Measurements from ENCODE around the gene PDLIM4. TPM values are rescaled to one million over a fixed set of nuclear protein-coding genes. Genes with fewer than 3 reads are reported as not detected.

The PDLIM4 gene
- polyA plus RNA-seq, 1 donor from 2014 or later: not detected

DNA sequence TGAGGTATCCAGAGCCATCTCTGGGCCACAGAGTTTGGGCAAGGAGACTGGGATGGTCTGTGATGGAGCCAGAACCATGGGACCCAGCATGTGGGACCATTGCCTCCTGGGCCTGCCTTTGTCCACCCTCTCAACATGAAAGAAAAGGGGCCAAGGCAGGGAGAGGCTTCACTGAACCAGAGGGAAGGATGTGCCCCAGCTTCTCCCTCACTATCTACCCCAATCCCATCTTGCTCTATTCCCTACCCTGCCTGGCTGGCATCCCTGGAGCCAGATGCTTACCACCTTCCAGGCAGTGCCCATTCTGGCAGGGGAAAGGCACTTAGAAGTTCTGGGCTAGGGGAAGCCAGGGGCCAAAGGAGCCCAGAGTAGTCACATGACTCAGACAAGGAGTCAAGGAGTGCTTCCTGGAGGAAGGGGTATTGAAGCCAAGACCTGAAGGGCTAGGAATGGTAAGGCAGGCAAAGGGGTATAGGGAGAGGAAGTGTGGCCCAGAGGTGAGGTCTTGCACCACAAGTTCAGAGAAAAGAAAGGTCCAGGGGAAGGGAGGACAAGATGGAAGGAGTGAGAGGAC, 9.8 kb downstream of the PDLIM4 start:
- TF ChIP-seq POLR2AphosphoS5 (IDR thresholded peaks at IDR 0.05) (no peak), EZH2 (IDR thresholded peaks at IDR 0.05; ENCODE audit: borderline replicate concordance, insufficient read depth, low read length, poor library complexity, severe bottlenecking) (no peak), EP300 (conservative IDR thresholded peaks at IDR 0.05; ENCODE audit: poor library complexity, severe bottlenecking) (no peak), RAD21 (conservative IDR thresholded peaks at IDR 0.05) (no peak), SMC3 (conservative IDR thresholded peaks at IDR 0.05; ENCODE audit: poor library complexity) (no peak), TAF1 (IDR thresholded peaks at IDR 0.05; ENCODE audit: low read depth) (no peak), MXI1 (conservative IDR thresholded peaks at IDR 0.05; ENCODE audit: poor library complexity, severe bottlenecking) (no peak)
- TF ChIP-seq, protein P1, sequence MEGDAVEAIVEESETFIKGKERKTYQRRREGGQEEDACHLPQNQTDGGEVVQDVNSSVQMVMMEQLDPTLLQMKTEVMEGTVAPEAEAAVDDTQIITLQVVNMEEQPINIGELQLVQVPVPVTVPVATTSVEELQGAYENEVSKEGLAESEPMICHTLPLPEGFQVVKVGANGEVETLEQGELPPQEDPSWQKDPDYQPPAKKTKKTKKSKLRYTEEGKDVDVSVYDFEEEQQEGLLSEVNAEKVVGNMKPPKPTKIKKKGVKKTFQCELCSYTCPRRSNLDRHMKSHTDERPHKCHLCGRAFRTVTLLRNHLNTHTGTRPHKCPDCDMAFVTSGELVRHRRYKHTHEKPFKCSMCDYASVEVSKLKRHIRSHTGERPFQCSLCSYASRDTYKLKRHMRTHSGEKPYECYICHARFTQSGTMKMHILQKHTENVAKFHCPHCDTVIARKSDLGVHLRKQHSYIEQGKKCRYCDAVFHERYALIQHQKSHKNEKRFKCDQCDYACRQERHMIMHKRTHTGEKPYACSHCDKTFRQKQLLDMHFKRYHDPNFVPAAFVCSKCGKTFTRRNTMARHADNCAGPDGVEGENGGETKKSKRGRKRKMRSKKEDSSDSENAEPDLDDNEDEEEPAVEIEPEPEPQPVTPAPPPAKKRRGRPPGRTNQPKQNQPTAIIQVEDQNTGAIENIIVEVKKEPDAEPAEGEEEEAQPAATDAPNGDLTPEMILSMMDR (IDR thresholded peaks at IDR 0.05; ENCODE audit: poor library complexity, severe bottlenecking): no peak
- TF ChIP-seq, protein P2, sequence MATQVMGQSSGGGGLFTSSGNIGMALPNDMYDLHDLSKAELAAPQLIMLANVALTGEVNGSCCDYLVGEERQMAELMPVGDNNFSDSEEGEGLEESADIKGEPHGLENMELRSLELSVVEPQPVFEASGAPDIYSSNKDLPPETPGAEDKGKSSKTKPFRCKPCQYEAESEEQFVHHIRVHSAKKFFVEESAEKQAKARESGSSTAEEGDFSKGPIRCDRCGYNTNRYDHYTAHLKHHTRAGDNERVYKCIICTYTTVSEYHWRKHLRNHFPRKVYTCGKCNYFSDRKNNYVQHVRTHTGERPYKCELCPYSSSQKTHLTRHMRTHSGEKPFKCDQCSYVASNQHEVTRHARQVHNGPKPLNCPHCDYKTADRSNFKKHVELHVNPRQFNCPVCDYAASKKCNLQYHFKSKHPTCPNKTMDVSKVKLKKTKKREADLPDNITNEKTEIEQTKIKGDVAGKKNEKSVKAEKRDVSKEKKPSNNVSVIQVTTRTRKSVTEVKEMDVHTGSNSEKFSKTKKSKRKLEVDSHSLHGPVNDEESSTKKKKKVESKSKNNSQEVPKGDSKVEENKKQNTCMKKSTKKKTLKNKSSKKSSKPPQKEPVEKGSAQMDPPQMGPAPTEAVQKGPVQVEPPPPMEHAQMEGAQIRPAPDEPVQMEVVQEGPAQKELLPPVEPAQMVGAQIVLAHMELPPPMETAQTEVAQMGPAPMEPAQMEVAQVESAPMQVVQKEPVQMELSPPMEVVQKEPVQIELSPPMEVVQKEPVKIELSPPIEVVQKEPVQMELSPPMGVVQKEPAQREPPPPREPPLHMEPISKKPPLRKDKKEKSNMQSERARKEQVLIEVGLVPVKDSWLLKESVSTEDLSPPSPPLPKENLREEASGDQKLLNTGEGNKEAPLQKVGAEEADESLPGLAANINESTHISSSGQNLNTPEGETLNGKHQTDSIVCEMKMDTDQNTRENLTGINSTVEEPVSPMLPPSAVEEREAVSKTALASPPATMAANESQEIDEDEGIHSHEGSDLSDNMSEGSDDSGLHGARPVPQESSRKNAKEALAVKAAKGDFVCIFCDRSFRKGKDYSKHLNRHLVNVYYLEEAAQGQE (IDR thresholded peaks at IDR 0.05; ENCODE audit: borderline replicate concordance): no peak
- Histone ChIP-seq H3K27me3 (ENCODE audit: insufficient read depth, low read depth, low read length) (no peaks in the 10 kb centered on the region), H3K79me2 (replicated peaks; ENCODE audit: insufficient read depth, low read length) (no peaks in the 10 kb centered on the region), H3K4me3 (ENCODE audit: low read length) (no peak overlapping the region), H3K36me3 (ENCODE audit: insufficient read depth, low read length) (no peaks in the 10 kb centered on the region), H3K4me2 (ENCODE audit: low read length) (no peak overlapping the region), H3K27ac (ENCODE audit: low read length) (no peak overlapping the region), H3K9me2 (ENCODE audit: insufficient read depth, low read length) (no peaks in the 10 kb centered on the region), H2AFZ (ENCODE audit: low read depth, low read length) (no peak overlapping the region), H4K20me1 (ENCODE audit: insufficient read depth) (no peaks in the 10 kb centered on the region), H3K9me3 (ENCODE audit: low read length) (no peaks in the 10 kb centered on the region), H3K9ac (ENCODE audit: low read length) (no peak overlapping the region), H3F3A (ENCODE audit: insufficient read depth, low read length, poor library complexity, severe bottlenecking) (no peaks in the 10 kb centered on the region)

DNA sequence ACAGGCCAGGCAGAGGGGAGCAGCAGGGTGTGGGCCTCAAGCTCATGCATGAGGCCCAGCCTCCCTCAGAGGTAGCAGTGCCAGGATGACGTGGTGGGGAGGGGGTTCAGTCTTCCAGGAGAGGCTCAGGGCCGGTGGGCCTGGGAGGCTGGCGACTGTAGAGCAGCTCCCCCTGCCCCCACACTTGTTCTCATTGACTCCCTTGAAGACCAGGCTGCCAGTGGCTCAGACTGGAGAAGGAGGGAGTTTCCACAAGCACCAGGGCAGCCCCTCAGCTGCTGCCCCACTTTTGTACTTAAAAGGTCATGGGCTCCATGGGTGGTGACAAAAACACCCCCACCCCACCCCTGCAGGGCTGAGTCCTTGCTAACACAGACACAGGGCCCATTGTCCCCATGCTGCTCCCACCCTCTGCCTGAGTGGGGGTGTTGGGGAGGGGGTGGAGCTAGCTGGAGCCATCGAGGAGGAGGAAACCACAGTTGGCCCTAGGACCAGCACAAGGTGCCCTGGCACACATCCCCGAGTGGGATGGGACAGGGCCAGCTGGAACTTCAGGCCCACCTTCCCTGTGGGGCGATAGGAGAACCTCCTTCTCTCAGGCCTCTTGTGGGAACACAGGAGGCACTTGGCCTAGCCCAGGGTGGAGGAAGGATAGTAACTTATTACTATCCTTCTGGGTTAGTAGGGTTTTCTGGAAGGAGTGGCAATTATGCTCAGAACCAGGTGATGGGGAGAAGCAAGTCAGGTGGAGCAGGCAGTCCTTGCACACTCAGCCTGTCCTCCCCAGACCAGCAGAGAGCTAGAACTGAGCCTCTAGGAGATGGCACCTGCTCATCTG, 10.7 kb downstream of the PDLIM4 start:
- no peaks in the 10 kb centered on the region for H3K27me3 ChIP-seq (ENCODE audit: insufficient read depth, low read depth, low read length)
- no peaks in the 10 kb centered on the region for H3K9me2 ChIP-seq (ENCODE audit: insufficient read depth, low read length)
- no peak overlapping the region for H3K4me3 ChIP-seq (ENCODE audit: low read length)
- no peaks in the 10 kb centered on the region for H3K36me3 ChIP-seq (ENCODE audit: insufficient read depth, low read length)
- no peak overlapping the region for H3K9ac ChIP-seq (ENCODE audit: low read length)
- no peak overlapping the region for H3K27ac ChIP-seq (ENCODE audit: low read length)
- no peaks in the 10 kb centered on the region for H3K9me3 ChIP-seq (ENCODE audit: low read length)
- no peak overlapping the region for H3K4me2 ChIP-seq (ENCODE audit: low read length)
- H3K79me2 ChIP-seq (replicated peaks; ENCODE audit: insufficient read depth, low read length): no peaks in the 10 kb centered on the region
- no peaks in the 10 kb centered on the region for H4K20me1 ChIP-seq (ENCODE audit: insufficient read depth)
- no peaks in the 10 kb centered on the region for H3F3A ChIP-seq (ENCODE audit: insufficient read depth, low read length, poor library complexity, severe bottlenecking)
- no peak overlapping the region for H2AFZ ChIP-seq (ENCODE audit: low read depth, low read length)
- TF ChIP-seq, protein P1 (IDR thresholded peaks at IDR 0.05; ENCODE audit: poor library complexity, severe bottlenecking): no peak
- TF ChIP-seq, protein P2 (IDR thresholded peaks at IDR 0.05; ENCODE audit: borderline replicate concordance): no peak
- TF ChIP-seq POLR2AphosphoS5 (IDR thresholded peaks at IDR 0.05) (no peak), TAF1 (IDR thresholded peaks at IDR 0.05; ENCODE audit: low read depth) (no peak), MXI1 (conservative IDR thresholded peaks at IDR 0.05; ENCODE audit: poor library complexity, severe bottlenecking) (no peak), EZH2 (IDR thresholded peaks at IDR 0.05; ENCODE audit: borderline replicate concordance, insufficient read depth, low read length, poor library complexity, severe bottlenecking) (no peak), EP300 (conservative IDR thresholded peaks at IDR 0.05; ENCODE audit: poor library complexity, severe bottlenecking) (no peak), RAD21 (conservative IDR thresholded peaks at IDR 0.05) (no peak), SMC3 (conservative IDR thresholded peaks at IDR 0.05; ENCODE audit: poor library complexity) (no peak)

Measured in neural cell (in vitro differentiated cells).